B cell (primary cell): ENCODE results near the gene L3MBTL3. TPM values are rescaled to one million over a fixed set of nuclear protein-coding genes. Genes with fewer than 3 reads are reported as not detected.

Source experiments
- ATAC-seq: fragments of 200-7000 bp; cut with Tn5 transposase; one replicate; pipeline ENCODE4 v1.10.0; 2021; ENCODE audit warnings: low read depth, mild to moderate bottlenecking, moderate number of reproducible peaks, moderate library complexity
- CTCF ChIA-PET: fragments of 350-600 bp; sonication (Branson Sonifier 250); formaldehyde crosslinking; loops from one replicate; lab custom pipeline; 2021; ENCODE audit warnings: antibody characterized with exemption, inconsistent platforms; lab: Charles Lee
- POLR2A ChIA-PET: fragments of 350-600 bp; sonication (Branson Sonifier 250); formaldehyde crosslinking; loops from one replicate; lab custom pipeline; 2021; ENCODE audit warnings: antibody characterized with exemption; lab: Charles Lee
- DNase-seq: peaks from one replicate; pipeline ENCODE4 v3.0.0; 2013
- H2AFZ ChIP-seq: 2 replicates; pipeline ENCODE4 v1.6.1; 2012; ENCODE audit warnings: mild to moderate bottlenecking, low read depth, low read length; ENCODE audit not compliant: insufficient read depth, poor library complexity, severe bottlenecking
- H3K27ac ChIP-seq, 2 donors: 1 replicate in 1 of 2; 2 replicates in 1 of 2; pipeline ENCODE4 v1.5.1; 2012 to 2013; ENCODE audit warnings: low read length in 2 of 2, mild to moderate bottlenecking in 2 of 2, moderate library complexity in 1 of 2
- H3K27me3 ChIP-seq, 4 experiments: fragments of 200-600 bp in 1 of 4; sonication (generic) in 1 of 4; replicated peaks in 1 of 4; 1 replicate in 2 of 4; 2 replicates in 2 of 4; pipeline versions ENCODE4 v1.6.1 to v1.7.0; 2013 to 2016; ENCODE audit warnings: low read length in 3 of 4, mild to moderate bottlenecking in 2 of 4, mixed read lengths in 1 of 4, moderate library complexity in 1 of 4; ENCODE audit not compliant: insufficient read depth in 4 of 4, control insufficient read depth in 3 of 4; ENCODE audit errors: control extremely low read depth in 1 of 4
- H3K36me3 ChIP-seq, 2 experiments: replicated peaks in 1 of 2; 1 replicate in 1 of 2; 2 replicates in 1 of 2; pipeline versions ENCODE4 v1.6.1 to v1.7.1; 2013; ENCODE audit warnings: low read length in 1 of 2; ENCODE audit not compliant: insufficient read depth in 2 of 2, control insufficient read depth in 1 of 2; ENCODE audit errors: control extremely low read depth in 1 of 2, extremely low read depth in 1 of 2
- H3K4me1 ChIP-seq, 2 donors: fragments of 200-600 bp in 1 of 2; sonication (generic) in 1 of 2; 1 replicate in 1 of 2; 2 replicates in 1 of 2; pipeline versions ENCODE4 v1.5.1 to v1.6.1; 2013 to 2017; ENCODE audit warnings: low read length in 2 of 2; ENCODE audit not compliant: control insufficient read depth in 2 of 2, insufficient read depth in 2 of 2
- H3K4me2 ChIP-seq: replicated peaks from 2 replicates; pipeline ENCODE3; 2012; ENCODE audit warnings: mild to moderate bottlenecking, low read depth, low read length; ENCODE audit not compliant: poor library complexity, severe bottlenecking
- H3K4me3 ChIP-seq, 5 experiments: fragments of 200-600 bp in 1 of 5; sonication (generic) in 1 of 5; 1 replicate in 3 of 5; 2 replicates in 2 of 5; pipeline versions ENCODE4 v1.5.1 to v1.7.0; 2011 to 2016; ENCODE audit warnings: low read length in 4 of 5, mild to moderate bottlenecking in 4 of 5, low read depth in 2 of 5, control low read depth in 1 of 5, moderate library complexity in 1 of 5; ENCODE audit not compliant: insufficient read depth in 1 of 5; ENCODE audit errors: control extremely low read depth in 1 of 5, extremely low read depth in 1 of 5
- H3K79me2 ChIP-seq: fragments of 200-600 bp; sonication (generic); one replicate; pipeline ENCODE4 v1.6.0; 2016; ENCODE audit warnings: low read length; ENCODE audit not compliant: control insufficient read depth, insufficient read depth
- H3K9ac ChIP-seq: fragments of 200-600 bp; sonication (generic); 2 replicates; pipeline ENCODE4 v1.6.1; 2017; ENCODE audit warnings: mild to moderate bottlenecking, low read length, moderate library complexity
- H3K9me3 ChIP-seq, 3 donors: one replicate each; pipeline versions ENCODE4 v1.6.1 to v1.7.1; 2013; ENCODE audit warnings: low read length in 2 of 3; ENCODE audit not compliant: control insufficient read depth in 2 of 3, insufficient read depth in 1 of 3; ENCODE audit errors: control extremely low read depth in 1 of 3
- H4K20me1 ChIP-seq: 2 replicates; pipeline ENCODE4 v1.6.0; 2012; ENCODE audit warnings: mild to moderate bottlenecking, low read length; ENCODE audit not compliant: insufficient read depth, control insufficient read depth, poor library complexity, severe bottlenecking
- H3K27ac Mint-ChIP-seq: one replicate; pipeline ENCODE4 v1.8.0; 2021; ENCODE audit warnings: mixed read lengths
- H3K27me3 Mint-ChIP-seq: one replicate; pipeline ENCODE4 v1.8.0; 2021; ENCODE audit warnings: mixed read lengths
- H3K4me1 Mint-ChIP-seq: one replicate; pipeline ENCODE4 v1.8.0; 2021; ENCODE audit warnings: mixed read lengths
- H3K4me3 Mint-ChIP-seq: one replicate; pipeline ENCODE4 v1.8.0; 2021; ENCODE audit warnings: mixed read lengths
- H3K9me3 Mint-ChIP-seq: one replicate; pipeline ENCODE4 v1.8.0; 2022; ENCODE audit warnings: mixed read lengths; ENCODE audit not compliant: insufficient read depth
- EZH2 ChIP-seq: IDR thresholded peaks from 2 replicates; pipeline ENCODE4 v1.6.1; 2012; ENCODE audit warnings: borderline replicate concordance, low read depth, mild to moderate bottlenecking, moderate library complexity, low read length; ENCODE audit not compliant: insufficient read depth, poor library complexity, severe bottlenecking
- WGBS: methylation state at CpG from one replicate; pipeline ENCODE4 v1.1.5; 2013; ENCODE audit warnings: missing lambda C conversion rate; ENCODE audit not compliant: insufficient coverage; 5-methylcytosine and 5-hydroxymethylcytosine counted together
- intact Hi-C: fragments of 100-400 bp; cut with micrococcal nuclease; formaldehyde crosslinking; loops from one replicate; pipeline ENCODE4 v1.10.0; 2022
- polyA plus RNA-seq: library from polyadenylated mRNA; depleted of rRNA; stranded (reverse); fragments of >200 nt; gene quantifications from 2 replicates; pipeline ENCODE4 v1.2.3, GENCODE V29; 2012
- total RNA-seq, 2 donors: library from RNA; stranded (reverse); fragments of 120-200 nt in 1 of 2; gene quantifications; 1 replicate in 1 of 2; 2 replicates in 1 of 2; pipeline versions ENCODE4 v1.2.3 to v1.2.4, GENCODE V29; 2013 to 2022
- TF ChIP-seq, protein P1 (sequence below): fragments of 200-600 bp; IDR thresholded peaks from one replicate; pipeline ENCODE4 v1.8.0; 2022; ENCODE audit warnings: antibody characterized with exemption, mild to moderate bottlenecking

The L3MBTL3 gene
- total and polyA plus RNA-seq, 2 donors (not counting 1 experiment from before 2014, with no cell fraction given): 28.0 to 46.4 TPM

DNA sequence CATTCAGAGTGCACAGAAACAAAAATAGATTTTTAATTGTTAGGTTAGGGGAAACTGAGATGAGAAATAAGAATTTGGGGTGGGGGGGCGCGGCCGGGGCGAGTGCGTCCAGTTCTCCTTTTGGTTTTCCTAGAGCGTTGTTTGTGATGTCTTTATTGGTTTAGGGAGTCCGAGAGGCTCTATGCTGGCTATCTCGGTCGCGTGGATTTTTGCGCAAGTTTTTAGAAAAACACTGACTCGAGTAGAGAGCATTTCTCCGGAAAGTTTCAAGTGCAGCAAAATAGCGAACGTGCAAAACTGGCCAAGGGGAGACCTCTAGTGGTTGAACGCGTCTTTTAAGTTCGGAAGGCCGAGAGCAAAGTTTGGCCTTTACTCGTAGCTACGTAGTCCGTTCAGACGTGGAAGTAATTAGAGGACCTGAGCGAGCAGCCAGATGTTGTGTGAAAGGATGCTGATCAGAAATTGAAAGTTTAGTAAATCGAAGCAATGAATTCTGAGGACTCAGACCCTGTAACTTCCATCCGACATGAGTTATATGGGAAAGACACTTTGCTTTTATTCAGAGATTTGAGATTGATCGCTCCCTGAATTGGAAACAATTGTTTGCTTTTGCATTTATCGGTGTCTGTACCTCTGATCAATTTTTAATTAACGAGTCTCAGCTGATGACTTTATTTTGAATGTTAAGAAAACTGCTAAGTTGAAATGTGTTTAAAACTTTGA is 2.7 kb downstream of the L3MBTL3 start:
- Mint-ChIP-seq H3K4me3 (peak overlapping the region; percentile 99), H3K27me3 (no peaks in the 10 kb centered on the region), H3K9me3 (no peaks in the 10 kb centered on the region), H3K4me1 (peaks cover 29% of the 10 kb centered on the region), H3K27ac (peak overlapping the region; percentile 99)
- intact Hi-C loops: loop anchor here (1.0 to 5.0 kb wide), 9 partner anchors 85 to 522 kb away; no protein-coding TSS in a partner anchor
- ChIA-PET POLR2A (interaction anchor here (0.9 to 1.5 kb wide), 2 partner anchors 254 to 424 kb away, joined by 3 read pairs; no protein-coding TSS in a partner anchor), CTCF (interaction anchor here (0.6 to 4.0 kb wide), 38 partner anchors 9 to 1113 kb away, joined by 3 to 54 read pairs (median 5); partner anchors contain the start of gene ARHGAP18)
- Histone ChIP-seq H2AFZ (peak overlapping the region; percentile 69), H3K4me2 (peak overlapping the region; percentile 85), H3K27ac (peak overlapping the region; percentile 59 to 82), H3K9ac (peak overlapping the region; percentile 66), H3K36me3 (peaks cover 0 to 17% of the 10 kb centered on the region in 2 experiments), H3K79me2 (peaks cover 49% of the 10 kb centered on the region), H3K4me3 (peak overlapping the region; percentile 70 to 77 (median 73)), H3K9me3 (no peaks in the 10 kb centered on the region), H4K20me1 (peaks cover 16% of the 10 kb centered on the region), H3K4me1 (peaks cover 10% of the 10 kb centered on the region in 2 donors), H3K27me3 (no peaks in the 10 kb centered on the region)
- DNase-seq: peak; percentile 91
- no peak for TF ChIP-seq EZH2
- TF ChIP-seq, protein P1, sequence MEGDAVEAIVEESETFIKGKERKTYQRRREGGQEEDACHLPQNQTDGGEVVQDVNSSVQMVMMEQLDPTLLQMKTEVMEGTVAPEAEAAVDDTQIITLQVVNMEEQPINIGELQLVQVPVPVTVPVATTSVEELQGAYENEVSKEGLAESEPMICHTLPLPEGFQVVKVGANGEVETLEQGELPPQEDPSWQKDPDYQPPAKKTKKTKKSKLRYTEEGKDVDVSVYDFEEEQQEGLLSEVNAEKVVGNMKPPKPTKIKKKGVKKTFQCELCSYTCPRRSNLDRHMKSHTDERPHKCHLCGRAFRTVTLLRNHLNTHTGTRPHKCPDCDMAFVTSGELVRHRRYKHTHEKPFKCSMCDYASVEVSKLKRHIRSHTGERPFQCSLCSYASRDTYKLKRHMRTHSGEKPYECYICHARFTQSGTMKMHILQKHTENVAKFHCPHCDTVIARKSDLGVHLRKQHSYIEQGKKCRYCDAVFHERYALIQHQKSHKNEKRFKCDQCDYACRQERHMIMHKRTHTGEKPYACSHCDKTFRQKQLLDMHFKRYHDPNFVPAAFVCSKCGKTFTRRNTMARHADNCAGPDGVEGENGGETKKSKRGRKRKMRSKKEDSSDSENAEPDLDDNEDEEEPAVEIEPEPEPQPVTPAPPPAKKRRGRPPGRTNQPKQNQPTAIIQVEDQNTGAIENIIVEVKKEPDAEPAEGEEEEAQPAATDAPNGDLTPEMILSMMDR: peak; percentile 81
- WGBS: 3% methylated on average over 26 of the region's 29 CpGs
- peak; percentile 59 for ATAC-seq

DNA sequence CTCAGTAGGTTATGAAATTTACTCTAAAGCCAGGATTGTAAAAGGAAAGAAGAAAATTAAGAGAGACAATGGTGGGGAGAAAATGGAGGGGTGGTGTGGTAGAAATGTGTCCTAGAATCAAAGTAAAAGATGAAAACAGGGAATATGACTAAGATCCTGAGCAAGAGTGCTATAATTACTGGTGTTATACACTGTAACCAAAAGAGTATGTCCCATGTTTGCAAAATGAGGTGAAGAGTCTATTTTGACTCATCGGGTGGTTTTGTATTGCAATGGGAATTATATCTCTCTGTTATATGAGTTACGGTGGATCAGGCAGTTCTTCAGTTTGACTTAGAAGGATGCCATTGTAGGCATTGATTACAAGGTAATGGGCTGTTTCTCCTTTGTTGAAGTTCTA is 8.5 kb downstream of the L3MBTL3 start:
- H3K9me3 ChIP-seq: no peaks in the 10 kb centered on the region
- CTCF ChIA-PET: no interaction called here
- ATAC-seq (no peak), DNase-seq (no peak)
- peaks cover 46% of the 10 kb centered on the region for H3K4me1 Mint-ChIP-seq
- H3K36me3 ChIP-seq: peaks cover 0 to 27% of the 10 kb centered on the region in 2 experiments
- H2AFZ ChIP-seq: peak overlapping the region; percentile 11
- peak overlapping the region; percentile 86 for H3K27ac Mint-ChIP-seq
- intact Hi-C loops: no loop called here
- H3K4me2 ChIP-seq: no peak overlapping the region
- H4K20me1 ChIP-seq: peaks cover 28% of the 10 kb centered on the region
- H3K79me2 ChIP-seq: peaks cover 93% of the 10 kb centered on the region
- H3K4me3 ChIP-seq: no peak overlapping the region
- H3K27me3 Mint-ChIP-seq: no peaks in the 10 kb centered on the region
- no peaks in the 10 kb centered on the region for H3K9me3 Mint-ChIP-seq
- no peak overlapping the region for H3K4me3 Mint-ChIP-seq
- H3K4me1 ChIP-seq: peaks cover 10 to 23% of the 10 kb centered on the region in 2 donors
- POLR2A ChIA-PET: no interaction called here
- no peaks in the 10 kb centered on the region for H3K27me3 ChIP-seq
- TF ChIP-seq, protein P1: no peak
- no peak for TF ChIP-seq EZH2
- no peak overlapping the region for H3K9ac ChIP-seq
- WGBS: 51% methylated on average over 2 of the region's 2 CpGs
- H3K27ac ChIP-seq: peak overlapping the region in 1 of 2 donors; percentile 75
